Measurements from ENCODE around the gene ASGR2.

ASGR2 gene

GRCh38 chr17:7072406-7072805 is 42.2 kb downstream of the ASGR2 start:
- DNase-seq (ENCODE audit: low read depth in 1 of 2, low spot score in 1 of 2), result no peak
- Histone ChIP-seq H3K4me3 (replicated peaks; ENCODE audit: insufficient read depth, low read length) (no peak overlapping the region), H3K27me3 (ENCODE audit: insufficient read depth, poor library complexity, severe bottlenecking) (no peaks in the 10 kb centered on the region), H3K27ac (replicated peaks) (no peak overlapping the region)
- TF ChIP-seq CTCF (IDR thresholded peaks at IDR 0.05; ENCODE audit: insufficient read depth, low read length) (no peak), POLR2AphosphoS5 (IDR thresholded peaks at IDR 0.05; ENCODE audit: low read depth) (no peak), GABPA (IDR thresholded peaks at IDR 0.05; ENCODE audit: low read depth) (no peak), REST (IDR thresholded peaks at IDR 0.05; ENCODE audit: insufficient replicate concordance, low read depth) (no peak), SPI1 (IDR thresholded peaks at IDR 0.05; ENCODE audit: borderline replicate concordance, low read depth) (no peak)

- Histone ChIP-seq H3K4me3 (replicated peaks; ENCODE audit: insufficient read depth, low read length) (no peak overlapping the region), H3K27ac (replicated peaks) (no peak overlapping the region), H3K27me3 (ENCODE audit: insufficient read depth, poor library complexity, severe bottlenecking) (no peaks in the 10 kb centered on the region)
- TF ChIP-seq POLR2AphosphoS5 (IDR thresholded peaks at IDR 0.05; ENCODE audit: low read depth) (no peak), SPI1 (IDR thresholded peaks at IDR 0.05; ENCODE audit: borderline replicate concordance, low read depth) (no peak), GABPA (IDR thresholded peaks at IDR 0.05; ENCODE audit: low read depth) (no peak)
- no peak for DNase-seq (ENCODE audit: low read depth in 1 of 2, low spot score in 1 of 2)
These were observed 43.9 kb downstream of the ASGR2 start for GRCh38 chr17:7070712-7071111.

DNA sequence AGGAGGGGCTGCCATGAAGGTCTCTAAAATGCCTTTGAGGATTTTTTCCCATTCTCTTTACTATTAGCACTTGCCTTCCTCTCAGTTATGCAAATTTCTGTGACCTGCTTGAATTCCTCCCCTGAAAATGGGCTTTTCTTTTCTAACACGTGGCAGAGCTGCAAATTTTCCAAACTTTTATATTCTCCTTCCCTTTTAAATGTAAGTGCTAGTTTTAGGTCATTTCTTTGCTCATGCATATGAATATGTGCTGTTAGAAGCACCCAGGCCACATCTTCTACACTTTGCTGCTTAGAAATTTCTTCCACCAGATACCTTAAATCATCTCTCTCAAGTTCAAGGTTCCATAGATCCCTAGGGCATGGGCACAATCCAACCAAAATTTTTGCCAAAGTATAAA is 46.4 kb downstream of the ASGR2 start:
- Histone ChIP-seq H3K27me3 (ENCODE audit: insufficient read depth, poor library complexity, severe bottlenecking) (no peaks in the 10 kb centered on the region), H3K27ac (replicated peaks) (no peak overlapping the region), H3K4me3 (replicated peaks; ENCODE audit: insufficient read depth, low read length) (no peak overlapping the region)
- TF ChIP-seq SPI1 (IDR thresholded peaks at IDR 0.05; ENCODE audit: borderline replicate concordance, low read depth) (no peak), CTCF (IDR thresholded peaks at IDR 0.05; ENCODE audit: insufficient read depth, low read length) (no peak), REST (IDR thresholded peaks at IDR 0.05; ENCODE audit: insufficient replicate concordance, low read depth) (no peak), POLR2AphosphoS5 (IDR thresholded peaks at IDR 0.05; ENCODE audit: low read depth) (no peak), GABPA (IDR thresholded peaks at IDR 0.05; ENCODE audit: low read depth) (no peak)
- DNase-seq (ENCODE audit: low read depth in 1 of 2, low spot score in 1 of 2), result no peak

DNA sequence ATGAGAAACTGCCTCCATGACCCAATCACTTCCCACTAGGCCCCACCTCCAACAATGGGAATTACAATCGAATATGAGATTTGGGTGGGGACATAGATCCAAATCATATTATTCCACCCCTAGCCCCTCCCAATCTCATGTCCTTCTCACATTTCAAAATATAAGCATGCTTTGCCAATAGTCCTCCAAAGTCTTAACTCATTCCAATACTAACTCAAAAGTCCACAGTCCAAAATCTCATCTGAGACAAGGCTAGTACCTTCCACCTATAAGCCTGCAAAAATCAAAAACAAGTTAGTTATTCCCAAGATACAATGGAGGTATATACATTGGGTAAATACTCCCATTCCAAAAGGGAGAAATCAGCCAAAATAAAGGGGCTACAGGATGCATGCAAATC is 47.4 kb downstream of the ASGR2 start:
- TF ChIP-seq CTCF (IDR thresholded peaks at IDR 0.05; ENCODE audit: insufficient read depth, low read length), result no peak
- no peak for TF ChIP-seq REST (IDR thresholded peaks at IDR 0.05; ENCODE audit: insufficient replicate concordance, low read depth)
- TF ChIP-seq GABPA (IDR thresholded peaks at IDR 0.05; ENCODE audit: low read depth), result no peak
- no peak for TF ChIP-seq SPI1 (IDR thresholded peaks at IDR 0.05; ENCODE audit: borderline replicate concordance, low read depth)
- no peak for TF ChIP-seq POLR2AphosphoS5 (IDR thresholded peaks at IDR 0.05; ENCODE audit: low read depth)
- no peak overlapping the region for H3K27ac ChIP-seq (replicated peaks)
- no peaks in the 10 kb centered on the region for H3K27me3 ChIP-seq (ENCODE audit: insufficient read depth, poor library complexity, severe bottlenecking)
- no peak for DNase-seq (ENCODE audit: low read depth in 1 of 2, low spot score in 1 of 2)
- no peak overlapping the region for H3K4me3 ChIP-seq (replicated peaks; ENCODE audit: insufficient read depth, low read length)

Measured in HL-60 (cell line).